BE2C (cell line): ENCODE measurements around the gene FKRP.
A peak's percentile ranks its signal among the peaks of the same experiment; 100 is the strongest.
"Not testable (repeated sequence)": the region's sequence is repeated elsewhere in the genome, so short reads cannot be mapped to it uniquely, and the experiment has no call there.

Experiments used
- DNase-seq: peaks from one replicate; pipeline ENCODE4 v3.0.0-alpha.2; 2020
- H3K27me3 ChIP-seq: fragments of 250-450 bp; sonication (Bioruptor Pico); 2 replicates; pipeline ENCODE4 v1.5.1; 2020; ENCODE audit warnings: mild to moderate bottlenecking
- H3K36me3 ChIP-seq: fragments of 250-450 bp; sonication (Bioruptor Pico); 2 replicates; pipeline ENCODE4 v1.5.1; 2020; ENCODE audit warnings: mild to moderate bottlenecking
- H3K4me1 ChIP-seq: fragments of 250-450 bp; sonication (Bioruptor Pico); 2 replicates; pipeline ENCODE4 v1.5.1; 2020
- H3K4me3 ChIP-seq: 2 replicates; pipeline ENCODE4 v1.5.1; 2011; ENCODE audit warnings: low read depth, low read length
- H3K9me3 ChIP-seq: fragments of 250-450 bp; sonication (Bioruptor Pico); 2 replicates; pipeline ENCODE4 v1.5.1; 2020
- TF ChIP-seq, protein P1 (sequence below): IDR thresholded peaks from 2 replicates; pipeline ENCODE4 v1.5.1; 2012; ENCODE audit warnings: mild to moderate bottlenecking, low read depth, low read length

Gene FKRP

DNA sequence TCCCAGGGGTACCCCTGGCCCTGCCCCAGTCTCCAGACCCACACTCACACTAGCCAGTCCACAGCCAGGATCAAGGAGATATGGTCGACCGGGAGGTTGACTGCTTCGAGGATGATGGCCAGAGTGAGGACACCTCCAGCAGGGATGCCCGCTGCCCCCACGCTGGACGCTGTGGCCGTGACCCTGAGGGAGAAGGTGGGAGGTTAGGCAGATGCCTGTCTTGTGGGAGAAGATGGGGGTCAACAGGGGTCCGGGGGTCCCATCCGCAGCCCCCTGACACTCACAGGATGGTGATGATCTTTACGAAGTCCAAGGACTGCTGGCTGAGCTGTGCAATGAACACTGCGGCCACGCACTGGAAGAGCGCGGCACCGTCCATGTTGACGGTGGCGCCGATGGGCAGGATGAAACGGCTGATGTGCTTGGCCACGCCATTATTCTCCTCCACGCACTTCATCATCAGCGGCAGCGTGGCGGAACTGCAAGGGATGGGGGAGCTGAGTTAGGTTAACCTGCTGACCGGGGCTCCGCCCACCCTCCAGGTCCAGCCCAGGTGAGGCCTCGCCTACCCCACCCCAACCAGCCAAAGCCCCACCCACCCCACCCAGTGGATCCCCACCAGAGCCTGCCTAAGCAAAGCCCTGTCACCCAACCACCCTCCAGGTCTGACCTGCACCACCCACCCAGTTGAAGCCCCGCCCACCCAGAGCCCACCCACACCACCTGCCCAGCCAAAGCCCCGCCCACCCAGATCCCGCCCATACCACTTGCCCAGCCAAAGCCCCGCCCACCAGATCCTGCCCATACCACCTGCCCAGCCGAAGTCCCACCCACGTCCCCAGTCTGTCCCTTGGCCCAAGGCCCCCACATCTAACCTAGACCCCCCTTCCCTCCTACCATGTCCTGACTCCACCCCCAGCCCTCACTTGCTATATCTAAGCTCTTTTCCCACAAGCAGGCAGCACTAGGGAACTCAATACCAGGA lies 31.4 kb downstream of the FKRP start:
- Histone ChIP-seq H3K36me3 (peaks cover 82% of the 10 kb centered on the region), H3K9me3 (peaks cover 2% of the 10 kb centered on the region; the same call in 1 of the 2 replicates), H3K27me3 (no peaks in the 10 kb centered on the region), H3K4me3 (no peak overlapping the region), H3K4me1 (no peaks in the 10 kb centered on the region)
- TF ChIP-seq, protein P1, sequence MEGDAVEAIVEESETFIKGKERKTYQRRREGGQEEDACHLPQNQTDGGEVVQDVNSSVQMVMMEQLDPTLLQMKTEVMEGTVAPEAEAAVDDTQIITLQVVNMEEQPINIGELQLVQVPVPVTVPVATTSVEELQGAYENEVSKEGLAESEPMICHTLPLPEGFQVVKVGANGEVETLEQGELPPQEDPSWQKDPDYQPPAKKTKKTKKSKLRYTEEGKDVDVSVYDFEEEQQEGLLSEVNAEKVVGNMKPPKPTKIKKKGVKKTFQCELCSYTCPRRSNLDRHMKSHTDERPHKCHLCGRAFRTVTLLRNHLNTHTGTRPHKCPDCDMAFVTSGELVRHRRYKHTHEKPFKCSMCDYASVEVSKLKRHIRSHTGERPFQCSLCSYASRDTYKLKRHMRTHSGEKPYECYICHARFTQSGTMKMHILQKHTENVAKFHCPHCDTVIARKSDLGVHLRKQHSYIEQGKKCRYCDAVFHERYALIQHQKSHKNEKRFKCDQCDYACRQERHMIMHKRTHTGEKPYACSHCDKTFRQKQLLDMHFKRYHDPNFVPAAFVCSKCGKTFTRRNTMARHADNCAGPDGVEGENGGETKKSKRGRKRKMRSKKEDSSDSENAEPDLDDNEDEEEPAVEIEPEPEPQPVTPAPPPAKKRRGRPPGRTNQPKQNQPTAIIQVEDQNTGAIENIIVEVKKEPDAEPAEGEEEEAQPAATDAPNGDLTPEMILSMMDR = no peak
- no peak for DNase-seq

DNA sequence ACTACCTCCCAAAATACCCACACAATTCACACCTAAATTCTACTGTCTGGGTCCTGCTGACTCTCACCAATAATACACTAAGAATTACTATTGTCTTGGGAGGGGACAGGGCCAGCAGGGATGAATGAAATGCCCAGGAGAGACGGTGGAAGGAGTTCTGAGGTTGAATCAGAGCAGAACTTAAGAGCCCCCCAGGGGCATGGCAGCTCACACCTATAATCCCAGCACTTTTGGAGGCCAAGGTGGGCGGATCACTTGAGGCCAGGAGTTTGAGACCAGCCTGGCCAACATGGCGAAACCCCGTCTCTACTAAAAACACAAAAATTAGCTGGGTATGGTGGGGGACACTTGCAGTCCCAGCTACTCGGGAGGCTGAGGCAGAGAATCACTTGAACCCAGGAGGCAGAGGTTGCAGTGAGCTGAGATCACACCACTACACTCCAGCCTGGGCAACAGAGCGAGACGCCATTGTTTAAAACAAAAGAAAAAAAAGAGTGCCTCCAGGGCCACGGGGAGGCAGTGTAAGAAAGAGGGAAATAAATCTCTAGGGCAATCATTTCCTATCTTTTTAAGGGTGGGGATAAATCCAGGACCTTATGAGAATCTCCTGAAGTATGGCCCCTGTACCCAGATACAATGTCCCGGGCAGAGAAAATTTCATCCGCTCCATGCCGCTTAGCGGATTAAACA lies 32.2 kb downstream of the FKRP start:
- peaks cover 91% of the 10 kb centered on the region for H3K36me3 ChIP-seq
- H3K4me1 ChIP-seq, DNase-seq, H3K9me3 ChIP-seq, H3K4me3 ChIP-seq, H3K27me3 ChIP-seq: not testable (repeated sequence)

DNA sequence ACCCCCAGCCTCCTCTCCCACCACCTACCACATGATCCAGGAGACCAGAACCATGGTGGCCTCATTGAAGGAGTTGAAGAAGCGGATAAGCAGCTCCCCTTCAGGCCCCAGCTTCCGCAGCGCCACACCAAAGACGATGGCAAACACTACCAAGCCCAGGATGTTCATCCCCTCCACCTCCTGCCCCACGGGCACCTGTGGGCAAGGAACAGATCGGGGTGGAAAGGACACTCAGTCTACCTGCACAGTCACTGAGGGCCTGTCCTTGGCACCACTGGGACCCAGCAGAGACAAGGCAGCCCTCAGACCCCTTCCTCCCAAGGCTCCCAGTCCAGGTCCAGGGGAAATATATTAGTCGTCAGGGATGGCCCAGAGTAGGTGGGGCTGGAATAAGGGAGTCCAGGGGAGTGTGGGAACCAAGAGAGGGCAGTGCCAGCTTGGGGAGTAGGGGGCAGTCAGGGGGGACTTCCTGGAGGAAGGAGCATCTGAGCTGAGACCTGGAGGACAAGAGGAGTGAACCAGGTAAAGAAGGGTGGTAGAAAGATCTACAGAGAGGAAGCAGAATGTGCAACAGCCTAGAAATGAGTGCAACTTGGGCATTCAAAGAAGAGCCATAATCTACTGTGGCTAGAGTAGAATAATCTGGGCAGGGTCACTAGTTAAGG lies 36.6 kb downstream of the FKRP start:
- Histone ChIP-seq H3K27me3 (no peaks in the 10 kb centered on the region), H3K4me1 (no peaks in the 10 kb centered on the region; the same call in 1 of the 2 replicates), H3K9me3 (no peaks in the 10 kb centered on the region), H3K4me3 (no peak overlapping the region), H3K36me3 (peaks cover 86% of the 10 kb centered on the region)
- no peak for DNase-seq
- TF ChIP-seq, protein P1 = no peak

DNA sequence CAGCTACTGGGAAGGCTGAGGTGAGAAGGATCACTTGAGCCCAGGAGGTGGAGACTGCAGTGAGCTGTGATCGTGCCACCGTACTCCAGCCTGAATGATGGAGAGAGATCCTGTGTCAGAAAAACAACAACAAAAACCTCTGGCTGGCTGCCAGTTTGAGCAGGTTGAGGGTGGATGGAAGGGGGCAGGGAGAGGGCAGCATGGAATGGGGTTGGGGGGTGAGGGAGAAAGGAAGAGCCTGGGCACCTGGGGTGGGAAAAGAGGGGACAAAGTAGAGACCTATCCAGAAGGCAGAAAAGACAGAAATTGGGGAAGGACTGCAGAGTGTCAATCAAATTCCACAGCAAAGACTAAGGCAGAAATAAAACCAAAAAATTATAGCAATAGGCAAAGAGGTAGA lies 37.8 kb downstream of the FKRP start:
- DNase-seq = no peak
- H3K9me3 ChIP-seq = no peaks in the 10 kb centered on the region
- peak overlapping the region; percentile 100 for H3K4me3 ChIP-seq
- H3K27me3 ChIP-seq = no peaks in the 10 kb centered on the region
- H3K36me3 ChIP-seq = peaks cover 78% of the 10 kb centered on the region
- TF ChIP-seq, protein P1 = no peak
- no peaks in the 10 kb centered on the region; the same call in 1 of the 2 replicates for H3K4me1 ChIP-seq

DNA sequence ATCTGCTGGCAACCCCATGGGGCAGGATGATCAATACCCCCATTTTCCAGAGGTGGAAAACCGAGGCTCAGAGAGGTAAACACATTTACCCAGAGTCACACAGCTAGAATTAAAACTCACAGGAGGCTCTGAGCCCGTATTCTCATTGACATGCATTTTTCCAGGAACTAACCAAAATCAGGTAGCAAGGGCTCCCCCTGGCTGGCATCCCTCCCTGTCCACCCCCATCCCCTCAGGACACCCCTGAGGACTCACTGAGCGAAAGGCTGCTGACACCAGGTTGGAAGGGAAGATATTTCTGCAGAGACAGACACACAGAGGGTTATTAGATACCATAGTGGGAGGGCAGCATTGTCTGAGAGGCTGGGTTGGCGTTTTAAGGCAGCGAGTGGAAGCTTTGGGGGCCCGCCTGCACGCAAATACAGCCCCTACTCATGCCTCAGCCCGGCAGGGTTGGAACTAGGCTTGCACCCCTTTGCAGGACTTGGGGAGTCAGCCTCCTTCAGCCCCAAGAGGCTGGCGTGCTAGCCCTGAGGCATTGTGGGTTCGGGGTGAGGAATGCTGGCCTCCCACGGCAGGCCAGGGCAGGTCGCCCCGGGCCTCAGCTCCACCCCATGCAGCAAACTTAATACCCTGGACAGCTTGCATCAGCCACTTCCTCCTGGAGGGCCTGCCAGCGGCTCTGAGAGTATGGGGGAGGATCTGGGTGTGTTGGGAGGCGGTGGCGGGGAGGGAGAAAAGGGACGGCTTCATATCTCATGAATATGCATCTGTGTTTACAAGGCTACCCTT lies 38.6 kb downstream of the FKRP start:
- Histone ChIP-seq H3K9me3 (no peaks in the 10 kb centered on the region), H3K4me1 (no peaks in the 10 kb centered on the region; the same call in 1 of the 2 replicates), H3K4me3 (peak overlapping the region; percentile 100), H3K36me3 (peaks cover 70% of the 10 kb centered on the region), H3K27me3 (no peaks in the 10 kb centered on the region)
- peak; percentile 83 for DNase-seq
- TF ChIP-seq, protein P1 = peak; percentile 46
